GM12878 (cell line): ENCODE results near the gene PDZD11. TPM values are rescaled to one million over a fixed set of nuclear protein-coding genes. Genes with fewer than 3 reads are reported as not detected.

Experiments
- EP300 ChIP-seq, 2 experiments: fragments of 150-350 bp in 1 of 2; IDR thresholded peaks; 2 replicates each; pipeline ENCODE4 v1.6.1; 2011 to 2012; ENCODE audit warnings: low read depth in 2 of 2, low read length in 2 of 2, borderline replicate concordance in 1 of 2, improper control_type of control experiment in 1 of 2, inconsistent platforms in 1 of 2; ENCODE audit not compliant: control insufficient read depth in 1 of 2
- FOS ChIP-seq: IDR thresholded peaks from 3 replicates; pipeline ENCODE4 v1.6.1; 2011; ENCODE audit warnings: borderline replicate concordance; ENCODE audit not compliant: insufficient read length; ENCODE audit errors: extremely low read depth
- IRF4 ChIP-seq: IDR thresholded peaks from 2 replicates; pipeline ENCODE4 v1.6.1; 2011; ENCODE audit warnings: low read depth, low read length
- JUNB ChIP-seq: IDR thresholded peaks from 2 replicates; pipeline ENCODE4 v1.6.1; 2016; ENCODE audit warnings: antibody characterized with exemption, mild to moderate bottlenecking
- MAX ChIP-seq: IDR thresholded peaks from 2 replicates; pipeline ENCODE4 v1.6.1; 2012; ENCODE audit warnings: low read depth, low read length, improper control_type of control experiment
- MEF2A ChIP-seq: IDR thresholded peaks from 2 replicates; pipeline ENCODE4 v1.6.1; 2011; ENCODE audit warnings: low read depth, mild to moderate bottlenecking, low read length, moderate library complexity; ENCODE audit not compliant: insufficient read depth
- NRF1 ChIP-seq: conservative IDR thresholded peaks from 2 replicates; pipeline ENCODE4 v1.6.1; 2011; ENCODE audit warnings: mild to moderate bottlenecking, low read depth, low read length, improper control_type of control experiment
- PML ChIP-seq: IDR thresholded peaks from 2 replicates; pipeline ENCODE4 v1.6.1; 2012; ENCODE audit warnings: low read length, inconsistent platforms
- POLR2AphosphoS2 ChIP-seq: IDR thresholded peaks from 2 replicates; pipeline ENCODE4 v1.6.1; 2011; ENCODE audit warnings: low read depth, mild to moderate bottlenecking, low read length, improper control_type of control experiment, moderate library complexity
- POU2F2 ChIP-seq: IDR thresholded peaks from 3 replicates; pipeline ENCODE4 v1.6.1; 2011; ENCODE audit warnings: low read depth, mild to moderate bottlenecking, low read length, borderline replicate concordance
- RCOR1 ChIP-seq: conservative IDR thresholded peaks from 2 replicates; pipeline ENCODE4 v1.6.1; 2012; ENCODE audit warnings: low read depth, low read length, improper control_type of control experiment
- SIX5 ChIP-seq: IDR thresholded peaks from 2 replicates; pipeline ENCODE4 v1.6.1; 2011; ENCODE audit warnings: mild to moderate bottlenecking, low read depth, low read length, moderate library complexity; ENCODE audit not compliant: severe bottlenecking
- SMC3 ChIP-seq: IDR thresholded peaks from 2 replicates; pipeline ENCODE4 v1.6.1; 2011; ENCODE audit warnings: low read length, improper control_type of control experiment, borderline replicate concordance
- SP1 ChIP-seq: IDR thresholded peaks from one replicate; pipeline ENCODE4 v1.6.1; 2011; ENCODE audit warnings: low read depth, low read length
- SREBF1 ChIP-seq: IDR thresholded peaks from 2 replicates; pipeline ENCODE4 v1.6.1; 2012; ENCODE audit warnings: mild to moderate bottlenecking, low read length
- STAT1 ChIP-seq: fragments of 450-650 bp; conservative IDR thresholded peaks from 2 replicates; pipeline ENCODE4 v1.6.1; 2014; ENCODE audit warnings: antibody characterized with exemption, mild to moderate bottlenecking
- TAF1 ChIP-seq: IDR thresholded peaks from 2 replicates; pipeline ENCODE4 v1.6.1; 2011; ENCODE audit warnings: mild to moderate bottlenecking, low read depth, low read length, borderline replicate concordance
- TARDBP ChIP-seq: IDR thresholded peaks from 2 replicates; pipeline ENCODE4 v1.6.1; 2016; ENCODE audit warnings: borderline replicate concordance
- TCF12 ChIP-seq: IDR thresholded peaks from 2 replicates; pipeline ENCODE4 v1.6.1; 2011; ENCODE audit warnings: low read depth, mild to moderate bottlenecking, low read length
- WRNIP1 ChIP-seq: IDR thresholded peaks from 2 replicates; pipeline ENCODE4 v1.6.1; 2011; ENCODE audit warnings: low read depth, low read length, improper control_type of control experiment, borderline replicate concordance
- ZBED1 ChIP-seq: IDR thresholded peaks from 2 replicates; pipeline ENCODE4 v1.6.1; 2016; ENCODE audit warnings: borderline replicate concordance
- ZBTB11 ChIP-seq: fragments of 450-650 bp; formaldehyde crosslinking; IDR thresholded peaks from 2 replicates; pipeline ENCODE4 v1.5.0; 2022; ENCODE audit warnings: mild to moderate bottlenecking, missing genetic modification characterization
- ZNF217 ChIP-seq: fragments of 450-650 bp; IDR thresholded peaks from 2 replicates; pipeline ENCODE4 v1.6.1; 2017; ENCODE audit warnings: antibody characterized with exemption, mild to moderate bottlenecking
- polyA plus RNA-seq, 11 experiments: library from polyadenylated mRNA; depleted of rRNA in 4 of 11; unstranded in 6 of 11; stranded (reverse) in 5 of 11; fragments of >200 nt; fragmentation: Nextera tagmentation in 4 of 11; fragmentation: Illumina TruSeq in 1 of 11; extraction: Ambion mirVana in 4 of 11; extraction: Trizol in 1 of 11; gene quantifications; 1 replicate in 1 of 11; 2 replicates in 10 of 11; pipeline versions ENCODE4 v1.2.1 to v1.2.3, GENCODE V29; 2011 to 2016; ENCODE audit warnings: inconsistent platforms in 2 of 11, missing spikeins in 2 of 11, low read depth in 1 of 11
- total RNA-seq, 4 experiments: library from RNA; depleted of rRNA in 3 of 4; stranded (reverse); fragments of >200 nt in 3 of 4; fragmentation: Illumina TruSeq in 1 of 4; extraction: Trizol in 1 of 4; gene quantifications; 2 replicates each; pipeline versions ENCODE4 v1.2.1 to v1.2.3, GENCODE V29; 2013 to 2021
- TF ChIP-seq, protein P1 (sequence below): fragments of 450-650 bp; IDR thresholded peaks from 2 replicates; pipeline ENCODE4 v1.6.1; 2016; ENCODE audit warnings: mild to moderate bottlenecking
- TF ChIP-seq, protein P2 (sequence below): IDR thresholded peaks from 2 replicates; pipeline ENCODE4 v1.6.1; 2012; ENCODE audit warnings: low read length, inconsistent platforms
- TF ChIP-seq, protein P3 (sequence below): fragments of 450-650 bp; IDR thresholded peaks from 2 replicates; pipeline ENCODE4 v1.6.1; 2016; ENCODE audit warnings: mild to moderate bottlenecking

The PDZD11 gene
- total and polyA plus RNA-seq, 10 of the 15 experiments (the other 5 are each of a cell fraction or from before 2014, with no cell fraction given) = 28.4 to 123 (median 55.0) TPM

- TF ChIP-seq ZBTB11 (CRISPR knock-in tag) = no peak
- no peak for TF ChIP-seq SMC3
- TF ChIP-seq ZBED1 = peak; percentile 41; the same call in 1 of the 2 replicates
- TF ChIP-seq TAF1 = no peak
- TF ChIP-seq SREBF1 = no peak
- TF ChIP-seq, protein P1, sequence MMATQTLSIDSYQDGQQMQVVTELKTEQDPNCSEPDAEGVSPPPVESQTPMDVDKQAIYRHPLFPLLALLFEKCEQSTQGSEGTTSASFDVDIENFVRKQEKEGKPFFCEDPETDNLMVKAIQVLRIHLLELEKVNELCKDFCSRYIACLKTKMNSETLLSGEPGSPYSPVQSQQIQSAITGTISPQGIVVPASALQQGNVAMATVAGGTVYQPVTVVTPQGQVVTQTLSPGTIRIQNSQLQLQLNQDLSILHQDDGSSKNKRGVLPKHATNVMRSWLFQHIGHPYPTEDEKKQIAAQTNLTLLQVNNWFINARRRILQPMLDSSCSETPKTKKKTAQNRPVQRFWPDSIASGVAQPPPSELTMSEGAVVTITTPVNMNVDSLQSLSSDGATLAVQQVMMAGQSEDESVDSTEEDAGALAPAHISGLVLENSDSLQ = peak; percentile 57
- no peak for TF ChIP-seq POLR2AphosphoS2
- TF ChIP-seq TARDBP = no peak
- TF ChIP-seq WRNIP1 = no peak
- no peak for TF ChIP-seq RCOR1
- peak; percentile 97 for TF ChIP-seq IRF4
- no peak for TF ChIP-seq SP1
- no peak for TF ChIP-seq STAT1
- TF ChIP-seq FOS = no peak
- peak; percentile 36 to 88; a peak in 2 of 4 replicates for TF ChIP-seq EP300 (IDR thresholded peaks at IDR 0.05; ENCODE audit: borderline replicate concordance in 1 of 2, control insufficient read depth in 1 of 2, low read depth in 2 of 2, low read length in 2 of 2)
- no peak for TF ChIP-seq MAX
- TF ChIP-seq, protein P2, sequence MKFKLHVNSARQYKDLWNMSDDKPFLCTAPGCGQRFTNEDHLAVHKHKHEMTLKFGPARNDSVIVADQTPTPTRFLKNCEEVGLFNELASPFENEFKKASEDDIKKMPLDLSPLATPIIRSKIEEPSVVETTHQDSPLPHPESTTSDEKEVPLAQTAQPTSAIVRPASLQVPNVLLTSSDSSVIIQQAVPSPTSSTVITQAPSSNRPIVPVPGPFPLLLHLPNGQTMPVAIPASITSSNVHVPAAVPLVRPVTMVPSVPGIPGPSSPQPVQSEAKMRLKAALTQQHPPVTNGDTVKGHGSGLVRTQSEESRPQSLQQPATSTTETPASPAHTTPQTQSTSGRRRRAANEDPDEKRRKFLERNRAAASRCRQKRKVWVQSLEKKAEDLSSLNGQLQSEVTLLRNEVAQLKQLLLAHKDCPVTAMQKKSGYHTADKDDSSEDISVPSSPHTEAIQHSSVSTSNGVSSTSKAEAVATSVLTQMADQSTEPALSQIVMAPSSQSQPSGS = peak; percentile 77
- TF ChIP-seq, protein P3, sequence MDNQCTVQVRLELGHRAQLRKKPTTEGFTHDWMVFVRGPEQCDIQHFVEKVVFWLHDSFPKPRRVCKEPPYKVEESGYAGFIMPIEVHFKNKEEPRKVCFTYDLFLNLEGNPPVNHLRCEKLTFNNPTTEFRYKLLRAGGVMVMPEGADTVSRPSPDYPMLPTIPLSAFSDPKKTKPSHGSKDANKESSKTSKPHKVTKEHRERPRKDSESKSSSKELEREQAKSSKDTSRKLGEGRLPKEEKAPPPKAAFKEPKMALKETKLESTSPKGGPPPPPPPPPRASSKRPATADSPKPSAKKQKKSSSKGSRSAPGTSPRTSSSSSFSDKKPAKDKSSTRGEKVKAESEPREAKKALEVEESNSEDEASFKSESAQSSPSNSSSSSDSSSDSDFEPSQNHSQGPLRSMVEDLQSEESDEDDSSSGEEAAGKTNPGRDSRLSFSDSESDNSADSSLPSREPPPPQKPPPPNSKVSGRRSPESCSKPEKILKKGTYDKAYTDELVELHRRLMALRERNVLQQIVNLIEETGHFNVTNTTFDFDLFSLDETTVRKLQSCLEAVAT = no peak
- peak; percentile 72; the same call in 1 of the 2 replicates for TF ChIP-seq ZNF217
- TF ChIP-seq NRF1 = no peak
- no peak for TF ChIP-seq TCF12
- TF ChIP-seq POU2F2 = no peak
- TF ChIP-seq SIX5 = no peak
- 0 out of 2 replicates have a peak, but pooled peaks have one; percentile 35 for TF ChIP-seq MEF2A
- 0 out of 2 replicates have a peak, but pooled peaks have one; percentile 28 for TF ChIP-seq PML
- TF ChIP-seq JUNB = peak; percentile 91
Measured at GRCh38 chrX:70336767-70337166, 47.0 kb upstream of the PDZD11 start (continued).
